Right hindlimb (tissue), 1 donor: ENCODE measurements around the gene IL36B.

ENCODE experiments used
- DNase-seq: peaks from one replicate; pipeline ENCODE4 v3.0.0-alpha.2; 2018

Gene IL36B

DNA sequence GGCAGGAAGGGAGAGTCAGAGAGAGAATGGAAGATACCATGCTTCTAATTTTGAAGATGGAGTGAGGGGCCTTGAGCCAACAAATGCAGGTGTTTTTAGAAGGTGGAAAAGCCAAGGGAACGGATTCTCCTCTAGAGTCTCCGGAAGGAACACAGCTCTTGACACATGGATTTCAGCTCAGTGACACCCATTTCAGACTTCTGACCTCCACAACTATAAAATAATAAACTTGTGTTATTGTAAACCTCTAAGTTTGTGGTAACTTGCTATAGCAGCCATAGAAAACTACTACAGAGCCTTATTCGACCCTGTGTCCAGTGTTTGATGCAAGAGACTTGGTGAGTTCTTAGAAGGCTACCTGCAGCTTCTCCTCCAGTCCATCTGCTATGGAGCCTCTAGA lies 22.9 kb upstream of the IL36B start:
- no peak for DNase-seq

DNA sequence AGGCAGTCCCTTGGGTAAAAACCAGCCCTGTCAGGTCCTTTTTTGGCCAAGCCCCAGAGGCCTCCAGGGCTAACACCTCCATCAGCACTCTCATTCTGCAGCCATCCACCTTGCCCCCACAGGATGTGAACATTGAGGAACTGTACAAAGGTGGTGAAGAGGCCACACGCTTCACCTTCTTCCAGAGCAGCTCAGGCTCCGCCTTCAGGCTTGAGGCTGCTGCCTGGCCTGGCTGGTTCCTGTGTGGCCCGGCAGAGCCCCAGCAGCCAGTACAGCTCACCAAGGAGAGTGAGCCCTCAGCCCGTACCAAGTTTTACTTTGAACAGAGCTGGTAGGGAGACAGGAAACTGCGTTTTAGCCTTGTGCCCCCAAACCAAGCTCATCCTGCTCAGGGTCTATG lies 22.4 kb upstream of the IL36B start:
- no peak for DNase-seq

DNA sequence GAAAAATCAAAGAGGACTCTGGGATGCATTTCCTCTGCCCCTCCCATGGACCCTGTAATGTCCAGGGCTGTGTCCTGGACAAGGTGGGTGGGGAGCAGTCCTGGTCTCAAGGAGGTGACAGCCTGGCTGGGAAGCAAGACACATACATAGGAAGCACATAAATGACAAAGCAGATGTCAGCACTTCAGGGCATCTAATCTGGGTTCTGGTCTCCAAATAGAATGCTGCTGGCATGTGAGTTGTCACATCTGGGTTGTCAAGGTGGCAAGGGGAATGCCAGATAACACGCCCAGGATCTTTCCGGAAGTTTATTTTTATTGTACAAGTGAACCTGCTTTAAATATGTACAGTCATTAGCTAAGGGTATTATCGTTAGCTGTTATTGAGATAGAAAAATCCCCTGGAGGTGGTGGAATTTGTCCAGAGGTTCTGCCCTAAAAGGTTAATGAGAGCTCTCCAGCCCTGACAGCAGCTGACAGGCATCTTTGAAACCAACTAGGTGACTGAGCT lies 20.7 kb upstream of the IL36B start:
- DNase-seq, result no peak

DNA sequence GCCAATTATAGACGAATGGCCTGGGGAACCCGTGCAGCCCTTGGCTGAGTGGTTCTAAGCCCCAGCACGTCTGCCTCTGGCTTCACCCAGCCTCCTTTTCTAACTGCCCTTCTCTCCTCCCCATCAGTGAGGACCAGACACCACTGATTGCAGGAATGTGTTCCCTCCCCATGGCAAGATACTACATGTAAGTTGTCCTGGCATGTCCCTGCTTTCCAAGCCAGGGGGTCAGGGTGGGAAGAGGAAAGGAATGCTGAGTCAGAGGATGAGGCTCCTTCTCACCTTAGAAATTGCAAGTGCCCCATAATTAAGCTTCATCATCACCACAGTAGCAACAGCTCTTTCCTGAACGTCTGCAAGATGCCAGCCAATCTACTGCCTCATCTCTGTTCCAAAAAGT lies 19.9 kb upstream of the IL36B start:
- no peak for DNase-seq

DNA sequence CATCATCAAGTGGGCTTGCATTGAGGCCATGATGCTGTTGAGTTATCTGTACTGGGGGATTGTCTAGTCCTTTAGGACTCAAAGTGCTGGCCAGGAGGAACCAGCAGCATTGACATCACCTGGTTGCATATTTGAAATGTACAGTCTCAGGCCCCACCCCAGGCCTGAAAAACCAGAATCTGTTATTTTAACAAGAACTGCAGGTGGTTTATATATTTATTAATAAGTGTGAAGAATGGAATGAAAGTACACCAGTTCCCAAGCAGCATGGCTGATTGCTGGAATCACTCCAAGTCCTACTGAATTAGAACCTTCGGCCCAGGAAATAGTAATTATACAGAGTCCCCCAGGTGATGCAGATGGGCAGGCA lies 17.9 kb upstream of the IL36B start:
- DNase-seq, result no peak

DNA sequence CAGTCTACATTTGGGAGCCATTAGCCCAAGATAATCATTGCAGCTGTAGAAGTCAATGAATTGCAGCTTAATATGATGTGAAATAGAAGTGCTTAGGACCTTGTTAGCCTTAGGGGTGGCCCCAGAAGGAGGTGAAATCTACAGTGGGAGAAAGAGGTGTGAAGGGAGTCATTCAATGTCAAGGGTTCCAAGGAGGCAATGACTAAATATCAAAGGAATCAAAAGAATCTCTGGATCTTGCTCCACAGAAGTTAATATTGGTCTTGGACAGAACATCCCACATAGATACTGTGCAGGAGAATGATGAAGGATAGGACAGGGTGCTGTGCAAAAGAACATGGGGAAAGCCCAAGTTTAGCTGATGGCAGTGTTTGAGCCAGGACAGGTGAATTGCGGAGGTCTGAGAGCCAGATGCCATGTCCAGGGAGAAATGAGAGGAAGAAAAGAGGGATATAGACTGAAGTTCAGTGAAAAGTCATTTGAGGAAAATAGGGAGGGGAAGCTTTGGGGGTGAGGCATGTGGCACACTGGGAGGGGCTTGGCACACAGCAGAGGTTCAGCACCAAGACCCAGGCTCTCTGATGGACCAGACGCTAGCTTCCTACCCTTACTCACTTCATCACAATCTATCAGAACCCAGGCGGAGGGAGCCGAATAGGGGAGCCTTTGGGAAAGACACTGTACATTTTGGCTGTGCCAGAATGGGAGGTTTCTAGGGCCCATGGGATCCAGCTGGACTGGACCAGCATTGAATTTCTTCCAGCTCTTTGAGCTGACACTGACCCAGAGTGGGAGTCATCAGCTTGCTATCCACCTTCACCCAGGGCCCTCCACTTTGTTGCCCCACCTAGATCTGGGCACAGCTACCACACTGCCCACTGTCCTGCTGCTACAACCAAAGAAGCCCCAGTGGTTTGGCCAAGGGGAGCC lies 17.3 kb upstream of the IL36B start:
- no peak for DNase-seq

DNA sequence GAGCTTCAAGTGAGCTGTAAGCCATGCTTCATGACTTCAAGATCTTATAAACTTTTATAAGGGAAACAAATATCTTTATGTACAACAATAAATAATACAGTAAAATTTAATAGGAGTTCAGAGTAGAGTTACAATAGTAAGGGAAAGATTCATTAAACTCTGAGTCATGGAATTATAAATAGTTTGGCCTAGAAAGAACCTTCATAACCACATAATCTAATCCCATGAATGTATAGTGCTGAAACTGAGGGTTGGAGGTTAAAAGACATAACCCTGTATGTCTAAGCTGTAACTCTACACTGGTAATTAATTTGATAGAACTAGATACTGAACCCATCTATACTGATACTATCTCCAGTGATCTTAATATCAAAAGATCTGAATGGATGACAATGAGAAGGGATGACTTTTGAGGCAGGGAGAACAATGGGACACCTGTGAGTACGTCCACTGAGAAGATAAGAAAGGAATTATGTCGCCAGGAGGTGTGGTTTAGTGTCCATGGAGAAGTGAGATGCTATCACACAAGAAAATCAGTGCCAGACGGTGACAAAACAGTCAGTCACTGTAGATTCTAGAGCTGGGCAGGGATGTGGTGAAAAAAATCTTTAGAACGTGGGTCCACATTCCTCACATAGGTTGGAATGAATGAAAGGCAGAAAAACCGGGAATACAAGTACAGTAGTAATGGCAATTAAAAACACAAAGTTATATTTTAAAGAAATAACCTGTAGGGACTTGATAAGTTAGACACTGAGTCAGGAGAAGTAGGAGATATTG lies 16.2 kb upstream of the IL36B start:
- no peak for DNase-seq

DNA sequence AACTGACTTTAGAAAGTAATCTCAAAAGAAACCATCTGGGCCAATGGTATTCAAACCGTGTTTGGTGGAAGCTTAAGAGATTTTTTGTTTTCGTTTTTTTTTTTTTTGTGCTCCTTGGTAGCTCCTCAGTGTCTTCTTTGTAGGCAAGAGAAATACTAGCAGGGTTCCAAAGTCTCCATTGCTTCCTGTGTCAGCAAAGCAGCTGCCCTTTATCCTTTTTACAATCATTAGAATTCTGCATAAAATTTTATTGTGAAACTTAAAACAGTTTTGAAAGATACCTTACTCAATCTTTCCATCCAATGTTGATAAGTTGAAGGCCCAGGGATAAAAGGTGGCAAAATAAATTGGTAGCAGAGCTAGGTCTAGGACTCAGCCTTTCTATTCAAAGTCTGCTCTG lies 15.6 kb upstream of the IL36B start:
- DNase-seq, result no peak

DNA sequence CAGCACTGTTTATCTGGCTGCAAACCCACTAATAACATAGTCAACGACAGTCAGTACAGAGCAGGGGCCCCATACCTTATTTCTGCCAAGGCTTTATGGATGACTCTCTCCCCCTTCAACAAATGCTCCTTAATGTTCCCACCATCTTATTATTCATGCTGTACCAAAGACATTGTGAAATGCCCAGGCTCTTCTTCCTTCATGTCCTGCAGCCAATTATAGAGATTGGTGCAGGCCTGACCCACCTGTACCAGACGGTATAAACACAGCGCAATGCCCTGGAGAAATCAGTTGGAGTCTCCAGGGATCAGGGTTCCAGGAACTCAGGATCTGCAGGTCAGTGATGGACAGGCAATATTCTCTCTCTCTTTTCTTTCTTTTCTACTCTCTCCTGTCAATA lies 15.0 kb upstream of the IL36B start, which contains the start of gene IL1F10:
Gene IL1F10 (plus strand): TSS at position 290 of the 400 bp plus-strand sequence. CDS start 4,769 bp downstream, outside the sequence.
- DNase-seq, result no peak

DNA sequence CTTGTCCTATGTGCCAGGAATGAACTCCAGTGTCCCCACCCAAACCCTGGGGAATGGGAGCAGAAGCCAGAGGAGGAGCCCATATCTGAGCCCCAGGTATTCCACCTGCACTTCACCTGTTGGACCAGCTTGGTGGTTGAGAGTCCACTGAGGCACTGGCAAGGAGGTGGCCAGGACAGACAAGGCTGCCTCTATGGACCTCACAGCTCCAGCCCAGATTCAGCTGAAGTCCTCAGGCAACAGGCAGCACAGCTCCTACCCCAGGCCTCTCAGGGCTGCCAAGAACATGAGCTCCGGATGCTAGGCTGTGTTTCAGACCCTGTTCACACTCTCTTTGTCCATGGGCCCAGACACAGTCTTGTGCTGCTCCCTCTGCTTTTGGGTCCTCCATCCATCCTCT lies 12.2 kb upstream of the IL36B start:
- no peak for DNase-seq

DNA sequence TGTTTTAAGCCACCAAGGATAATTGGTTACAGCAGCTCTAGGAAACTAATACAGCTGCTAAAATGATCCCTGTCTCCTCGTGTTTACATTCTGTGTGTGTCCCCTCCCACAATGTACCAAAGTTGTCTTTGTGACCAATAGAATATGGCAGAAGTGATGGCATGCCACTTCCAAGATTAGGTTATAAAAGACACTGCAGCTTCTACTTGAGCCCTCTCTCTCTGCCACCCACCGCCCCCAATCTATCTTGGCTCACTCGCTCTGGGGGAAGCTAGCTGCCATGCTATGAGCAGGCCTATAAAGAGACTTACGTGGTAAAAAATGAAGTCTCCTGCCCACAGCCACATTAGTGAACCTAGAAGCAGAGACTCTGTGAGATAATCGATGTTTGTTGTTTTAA lies 11.6 kb upstream of the IL36B start:
- DNase-seq, result no peak

DNA sequence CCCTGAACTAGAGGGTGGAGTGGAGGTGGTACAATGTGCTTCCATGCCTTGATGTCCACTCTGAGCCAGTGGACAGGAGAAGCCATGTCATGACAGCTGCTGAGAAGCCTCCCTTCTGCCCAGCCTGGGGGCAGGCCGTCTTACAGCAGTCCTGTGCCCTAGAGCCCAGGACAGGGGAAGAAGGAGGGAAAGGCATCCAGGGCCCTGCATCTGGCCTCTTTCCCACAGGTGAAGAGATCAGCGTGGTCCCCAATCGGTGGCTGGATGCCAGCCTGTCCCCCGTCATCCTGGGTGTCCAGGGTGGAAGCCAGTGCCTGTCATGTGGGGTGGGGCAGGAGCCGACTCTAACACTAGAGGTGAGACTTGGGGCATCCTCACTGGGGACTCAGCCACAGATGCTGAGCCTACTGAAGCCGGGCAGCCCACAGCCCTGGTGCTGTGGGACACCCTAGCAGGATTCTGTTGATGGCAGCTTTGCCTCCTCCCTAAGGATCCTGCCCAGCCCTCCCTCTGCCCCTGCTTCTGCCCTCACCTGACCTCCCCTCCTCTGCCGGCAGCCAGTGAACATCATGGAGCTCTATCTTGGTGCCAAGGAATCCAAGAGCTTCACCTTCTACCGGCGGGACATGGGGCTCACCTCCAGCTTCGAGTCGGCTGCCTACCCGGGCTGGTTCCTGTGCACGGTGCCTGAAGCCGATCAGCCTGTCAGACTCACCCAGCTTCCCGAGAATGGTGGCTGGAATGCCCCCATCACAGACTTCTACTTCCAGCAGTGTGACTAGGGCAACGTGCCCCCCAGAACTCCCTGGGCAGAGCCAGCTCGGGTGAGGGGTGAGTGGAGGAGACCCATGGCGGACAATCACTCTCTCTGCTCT lies 9.5 kb upstream of the IL36B start:
- no peak for DNase-seq

DNA sequence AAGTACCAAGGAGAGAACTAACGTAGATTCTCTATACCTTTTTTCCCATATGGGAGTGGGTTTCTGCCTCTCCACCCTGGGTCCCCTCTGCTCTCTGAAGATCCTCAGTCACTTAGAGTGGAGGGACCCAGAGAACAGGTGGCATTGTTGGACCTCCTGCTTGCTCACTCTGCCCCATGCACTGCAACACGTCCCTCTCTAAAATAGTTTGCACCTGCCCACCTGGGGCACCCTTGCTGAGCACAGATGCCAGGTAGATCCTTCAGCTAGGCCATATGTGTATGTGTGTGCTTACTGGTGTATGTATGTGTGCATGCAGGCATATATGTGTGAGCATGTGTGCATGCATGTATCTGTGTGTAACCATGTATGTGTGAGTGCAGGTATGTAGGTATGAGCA lies 8.6 kb upstream of the IL36B start:
- DNase-seq, result no peak

DNA sequence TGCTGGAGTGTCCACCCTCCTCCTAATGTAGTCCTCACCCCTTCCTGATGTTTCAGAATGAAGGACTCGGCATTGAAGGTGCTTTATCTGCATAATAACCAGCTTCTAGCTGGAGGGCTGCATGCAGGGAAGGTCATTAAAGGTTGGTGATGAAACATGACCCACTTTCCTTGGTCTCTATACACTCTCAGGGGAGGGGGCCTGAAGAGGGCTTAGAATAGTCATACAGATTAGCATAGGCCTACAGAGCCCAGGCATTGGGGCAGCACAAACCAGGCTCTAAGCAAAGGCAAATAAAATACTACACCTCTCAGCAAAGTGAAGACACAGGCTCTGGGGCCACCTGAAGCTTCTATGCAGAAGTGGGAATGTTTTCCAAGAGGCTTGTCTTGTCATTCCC lies 8.1 kb upstream of the IL36B start:
- no peak for DNase-seq

DNA sequence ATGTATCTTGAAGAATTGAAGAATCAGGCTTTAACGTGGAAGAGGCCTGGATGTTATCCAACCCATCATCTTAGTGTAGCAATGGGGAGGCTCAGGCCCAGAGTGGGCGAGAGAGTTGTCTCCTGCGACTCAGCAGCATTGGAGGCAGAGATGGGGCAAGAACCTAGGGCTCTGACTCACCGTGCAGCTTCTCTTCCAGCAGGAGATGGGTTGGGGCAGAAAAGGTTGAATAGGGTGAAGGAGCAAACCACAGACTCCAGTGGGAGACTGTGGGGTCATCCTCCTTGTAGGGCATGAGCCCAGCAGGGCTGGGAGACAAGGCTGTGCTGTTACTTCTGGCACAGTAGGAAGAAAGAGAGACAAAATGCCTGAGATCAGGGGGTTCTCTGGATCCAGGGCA lies 7.7 kb upstream of the IL36B start:
- no peak for DNase-seq

DNA sequence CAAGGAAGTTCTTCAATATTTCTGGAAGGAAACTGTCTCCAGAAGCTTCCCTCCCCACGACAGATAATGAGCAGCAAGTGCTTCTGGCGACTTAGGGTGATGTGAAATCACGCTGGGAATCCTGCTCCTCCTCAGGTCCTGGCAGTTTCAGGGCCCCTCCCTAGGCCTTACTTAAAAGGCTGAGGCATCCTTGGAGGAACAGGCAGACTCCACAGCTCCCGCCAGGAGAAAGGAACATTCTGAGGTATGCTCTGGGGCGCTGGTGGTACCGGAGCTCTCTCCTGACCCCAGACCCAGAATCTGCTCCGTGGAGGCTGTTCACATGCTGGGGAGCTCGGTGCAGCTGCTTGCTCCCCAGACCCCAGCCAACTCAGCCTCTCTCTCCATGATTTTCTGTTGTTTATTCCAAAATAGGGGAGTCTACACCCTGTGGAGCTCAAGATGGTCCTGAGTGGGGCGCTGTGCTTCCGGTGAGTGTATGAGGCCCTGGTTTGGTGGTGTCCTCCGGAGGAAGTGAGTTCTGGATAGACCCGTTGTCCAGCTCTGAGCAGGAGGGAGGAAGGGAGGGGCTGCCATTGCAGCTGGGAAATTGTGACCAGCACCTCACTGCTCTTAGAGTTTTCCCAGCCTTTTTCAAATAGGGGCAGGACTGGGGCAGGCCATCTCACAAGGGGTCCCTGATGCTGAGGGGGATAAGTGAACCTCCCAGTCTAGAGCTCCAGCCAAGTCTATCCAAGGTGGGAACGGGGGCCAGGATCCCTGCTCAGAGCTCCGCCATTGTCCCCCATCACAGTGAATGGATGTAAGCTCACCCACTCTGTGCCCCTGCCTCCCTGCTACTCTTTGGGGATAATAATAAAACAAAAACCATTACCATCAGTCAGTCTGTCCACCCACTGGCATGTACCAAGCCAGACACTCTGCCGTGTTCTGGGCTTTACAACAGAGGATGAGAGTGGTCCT lies 6.6 kb upstream of the IL36B start, which contains the start of gene IL36RN:
Gene IL36RN (plus strand): TSS at position 201 of the 963 bp plus-strand sequence. CDS start 241 bp downstream, at position 442.
- DNase-seq, result no peak

DNA sequence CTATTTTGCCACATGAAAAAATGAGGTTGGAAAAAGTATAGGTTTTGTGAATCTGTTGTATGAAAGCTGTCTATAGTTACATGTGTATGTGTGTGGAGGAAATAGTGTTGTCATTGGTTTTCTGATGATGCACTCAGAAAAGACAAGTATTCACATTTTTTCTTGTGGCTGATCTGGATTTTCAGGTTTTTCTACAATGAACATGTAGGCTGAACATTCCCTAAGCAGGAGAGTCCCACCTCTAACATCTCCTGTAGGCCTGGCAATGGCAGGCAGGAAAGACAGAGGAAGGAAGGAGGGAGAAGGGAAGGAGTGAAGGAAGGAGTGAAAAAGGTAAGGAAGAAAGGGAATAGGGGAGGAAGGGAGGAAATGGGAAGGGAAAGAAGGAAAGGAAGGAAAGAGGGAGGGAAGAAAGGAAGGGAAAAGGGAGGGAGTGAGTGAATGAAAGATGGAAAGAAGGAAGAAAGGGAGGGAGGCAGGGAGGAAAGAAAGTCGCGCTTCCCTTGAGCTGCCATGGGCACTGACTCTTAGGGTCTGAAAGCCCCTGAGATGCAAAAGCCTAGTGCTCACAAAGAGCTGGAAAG lies 5.8 kb upstream of the IL36B start:
- DNase-seq, result no peak

DNA sequence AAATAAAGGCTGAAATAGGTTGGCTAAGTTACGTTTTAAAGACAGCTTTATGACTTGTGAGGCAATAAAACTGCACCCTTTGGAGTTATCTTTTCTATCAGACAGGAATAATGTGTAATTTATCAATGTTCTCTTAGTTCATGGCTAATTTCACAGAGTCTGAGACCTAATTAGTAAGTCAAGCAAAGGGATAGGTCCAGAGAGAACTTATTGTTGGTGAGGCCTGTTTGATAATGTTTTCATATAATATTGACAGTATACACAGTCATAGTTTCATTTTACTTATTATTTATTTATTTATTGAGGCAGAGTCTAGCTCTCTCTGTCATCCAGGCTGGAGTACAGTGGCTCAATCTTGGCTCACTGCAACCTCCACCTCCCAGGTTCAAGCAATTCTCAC lies 4.5 kb upstream of the IL36B start:
- DNase-seq, result no peak

DNA sequence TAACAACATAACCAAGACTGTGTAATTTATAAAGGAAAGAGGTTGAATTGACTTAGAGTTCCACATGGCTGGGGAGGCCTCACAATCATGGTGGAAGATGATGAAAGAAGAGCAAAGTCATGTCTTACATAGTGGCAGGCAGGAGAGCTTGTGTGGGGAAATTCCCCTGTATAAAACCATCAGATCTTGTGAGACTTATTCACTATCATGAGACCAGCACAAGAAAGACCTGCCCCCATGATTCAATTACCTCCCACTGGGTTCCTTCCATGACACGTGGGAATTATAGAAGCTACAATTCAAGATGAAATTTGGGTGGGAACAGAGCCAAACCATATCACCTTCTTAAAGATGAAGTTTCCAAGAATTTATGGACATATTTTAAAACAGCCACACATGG lies 3.9 kb upstream of the IL36B start:
- DNase-seq, result no peak

DNA sequence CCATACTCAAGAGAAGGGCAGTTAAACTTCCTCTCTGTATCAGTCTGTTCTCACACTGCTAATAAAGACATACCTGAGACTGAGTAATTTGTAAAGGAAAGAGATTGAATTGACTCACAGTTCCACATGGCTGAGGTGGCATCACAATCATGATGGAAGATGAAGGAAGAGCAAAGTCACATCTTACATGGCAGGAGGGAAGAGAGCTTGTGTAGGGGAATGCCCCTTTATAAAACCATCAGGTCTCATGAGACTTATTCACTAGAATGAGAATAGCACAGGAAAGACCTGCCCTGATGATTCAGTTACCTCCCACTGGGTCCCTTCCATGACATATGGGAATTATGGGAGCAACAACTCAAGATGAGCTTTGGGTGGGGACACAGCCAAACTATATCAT lies 1.4 kb upstream of the IL36B start:
- DNase-seq, result no peak

DNA sequence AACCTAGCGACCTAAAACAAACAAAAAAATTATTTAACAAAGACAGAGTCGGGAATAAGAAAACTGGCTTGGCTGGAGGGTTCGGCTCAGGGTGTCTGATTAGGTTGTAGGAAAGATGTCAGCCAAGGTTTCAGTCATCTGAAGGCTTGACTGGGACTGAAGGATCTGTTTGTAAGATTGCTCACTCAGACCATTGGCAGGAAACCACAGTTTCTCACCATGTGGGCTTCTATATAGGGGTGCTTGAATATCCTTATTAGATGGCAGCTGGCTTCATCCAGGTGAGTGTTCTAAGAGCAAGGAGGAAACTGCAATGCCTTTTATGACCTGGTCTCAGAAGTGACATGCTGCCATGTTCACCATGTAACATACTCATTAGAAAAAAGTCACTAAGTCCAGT lies 999 bp upstream of the IL36B start:
- no peak for DNase-seq
